ENCODE results near the gene ZNF839.

GRCh38 chr14:102283631-102284129 is 35.9 kb upstream of the ZNF839 start:
- TF ChIP-seq CTCF (IDR thresholded peaks at IDR 0.05) (no peak), POLR2AphosphoS5 (IDR thresholded peaks at IDR 0.05) (no peak)

All from breast epithelium (tissue), 3 donors.